Right lobe of liver (tissue), 6 donors: ENCODE measurements around the gene PSKH1. TPM values are rescaled to one million over a fixed set of nuclear protein-coding genes. Genes with fewer than 3 reads are reported as not detected.

ENCODE experiments used
- ATAC-seq, 4 donors: fragments of 200-7000 bp; cut with Tn5 transposase; one replicate each; pipeline ENCODE4 v1.9.1; 2020; ENCODE audit warnings: mild to moderate bottlenecking in 4 of 4, moderate library complexity in 4 of 4
- DNase-seq, 3 donors: peaks; one replicate each; pipeline ENCODE4 v3.0.0-alpha.2; 2020
- H3K27ac ChIP-seq, 3 donors: fragments of 200-600 bp; one replicate each; pipeline ENCODE4 v1.8.0; 2022
- H3K27me3 ChIP-seq, 2 donors: fragments of 200-600 bp; one replicate each; pipeline ENCODE4 v1.8.0; 2022
- H3K36me3 ChIP-seq, 4 donors: fragments of 200-600 bp; sonication (generic) in 1 of 4; one replicate each; pipeline versions ENCODE4 v1.5.1 to v1.8.0; 2017 to 2022; ENCODE audit warnings: control low read depth in 1 of 4
- H3K4me1 ChIP-seq, 4 donors: fragments of 200-600 bp; sonication (generic) in 1 of 4; one replicate each; pipeline versions ENCODE4 v1.5.1 to v1.8.0; 2017 to 2022; ENCODE audit warnings: control low read depth in 1 of 4
- H3K4me3 ChIP-seq, 3 donors: fragments of 200-600 bp; one replicate each; pipeline ENCODE4 v1.8.0; 2022
- H3K9me3 ChIP-seq, 4 donors: fragments of 200-600 bp; sonication (generic) in 1 of 4; one replicate each; pipeline versions ENCODE4 v1.5.1 to v1.8.0; 2017 to 2022; ENCODE audit warnings: control low read depth in 1 of 4
- CTCF ChIP-seq, 4 donors: fragments of 200-600 bp in 3 of 4; fragments of 450-650 bp in 1 of 4; IDR thresholded peaks; one replicate each; pipeline versions ENCODE4 v1.5.1 to v1.8.0; 2016 to 2022; ENCODE audit warnings: antibody characterized with exemption in 4 of 4, mild to moderate bottlenecking in 2 of 4
- POLR2A ChIP-seq: fragments of 450-650 bp; IDR thresholded peaks from one replicate; pipeline ENCODE4 v1.6.1; 2017; ENCODE audit warnings: antibody characterized with exemption, mild to moderate bottlenecking
- WGBS: methylation state at CpG from one replicate; pipeline ENCODE4 v1.1.6; 2018; ENCODE audit warnings: low coverage, low lambda C conversion rate; ENCODE audit not compliant: insufficient coverage; ENCODE audit errors: missing lambda C conversion rate; 5-methylcytosine and 5-hydroxymethylcytosine counted together
- intact Hi-C, 2 donors: fragments of 100-400 bp; cut with DNase I; formaldehyde crosslinking; loops; one replicate each; pipeline versions ENCODE4 v1.11.2 to v1.14.1; 2022
- total RNA-seq, 6 experiments: library from RNA; depleted of rRNA in 2 of 6; stranded (reverse); fragments of >200 nt in 2 of 6; fragmentation: NEBNext Ultra II Directional in 3 of 6; extraction: Animal tissue kit (Norgen Biotek cat#: 25700) in 3 of 6; gene quantifications; one replicate each; pipeline versions ENCODE4 v1.1.0 to v1.2.4, GENCODE V29; 2016 to 2023
- donor health status: DM: no; HTN: yes; CAD: no.
- donor health status: DM: no; HTN: no; CAD: no.
- donor health status: DM: no; HTN: no; CAD: no.
- donor health status: DM: no; HTN: yes; CAD: no.
- donor health status: DM: no; HTN: yes; CAD: no.

Gene PSKH1
- total RNA-seq, 6 experiments from 2014 or later = 6.7 to 22.6 (median 13.2) TPM

- H3K9me3 ChIP-seq = no peaks in the 10 kb centered on the region
- intact Hi-C loops = loop anchor here (5.0 to 10.0 kb wide), 3 partner anchors 39 to 101 kb away; partner anchors contain the start of gene NRN1L (in 1 of the 2)
- H3K27ac ChIP-seq = no peak overlapping the region
- no peak for ATAC-seq
- peaks cover 0 to 3% (median 0%) of the 10 kb centered on the region in 4 donors for H3K36me3 ChIP-seq
- no peaks in the 10 kb centered on the region for H3K4me1 ChIP-seq
- no peak for DNase-seq
- TF ChIP-seq CTCF (IDR thresholded peaks at IDR 0.05) (no peak), POLR2A (no peak)
- H3K4me3 ChIP-seq = no peak overlapping the region
- H3K27me3 ChIP-seq = no peaks in the 10 kb centered on the region
- 53% methylated on average over 3 of the region's 13 CpGs for WGBS
These were observed 33.2 kb downstream of the PSKH1 start for GRCh38 chr16:67926181-67926750.

- intact Hi-C loops = loop anchor here (5.0 to 10.0 kb wide), 3 partner anchors 40 to 103 kb away; partner anchors contain the start of gene NRN1L (in 1 of the 2)
These were observed 34.3 kb downstream of the PSKH1 start for GRCh38 chr16:67927131-67927941.

GRCh38 chr16:67928147-67928546, 35.1 kb downstream of the PSKH1 start:
- TF ChIP-seq CTCF (IDR thresholded peaks at IDR 0.05) (no peak), POLR2A (no peak)
- intact Hi-C loops = loop anchor here (5.0 to 10.0 kb wide), 3 partner anchors 41 to 103 kb away; partner anchors contain the start of gene NRN1L (in 1 of the 2)
- Histone ChIP-seq H3K4me3 (no peak overlapping the region), H3K36me3 (peaks cover 0 to 3% (median 0%) of the 10 kb centered on the region in 4 donors), H3K4me1 (no peaks in the 10 kb centered on the region), H3K27me3 (no peaks in the 10 kb centered on the region), H3K9me3 (no peaks in the 10 kb centered on the region), H3K27ac (no peak overlapping the region)
- peak in 1 of 4 donors; percentile 5 for ATAC-seq
- no CpG with 5 or more reads among the region's 7 CpGs for WGBS
- DNase-seq = no peak

More at GRCh38 chr16:67927131-67927941, 34.3 kb downstream of the PSKH1 start:
- Histone ChIP-seq H3K4me3 (no peak overlapping the region), H3K27ac (no peak overlapping the region), H3K27me3 (no peaks in the 10 kb centered on the region), H3K4me1 (no peaks in the 10 kb centered on the region), H3K9me3 (no peaks in the 10 kb centered on the region), H3K36me3 (peaks cover 0 to 3% (median 0%) of the 10 kb centered on the region in 4 donors)
- TF ChIP-seq POLR2A = no peak
- no peak for TF ChIP-seq CTCF (IDR thresholded peaks at IDR 0.05)
- 88% methylated on average over 13 of the region's 22 CpGs for WGBS
- ATAC-seq (no peak), DNase-seq (no peak)

GRCh38 chr16:67928561-67929364, 35.7 kb downstream of the PSKH1 start:
- H3K27me3 ChIP-seq = no peaks in the 10 kb centered on the region
- intact Hi-C loops = loop anchor here (5.0 to 10.0 kb wide), 3 partner anchors 41 to 104 kb away; partner anchors contain the start of gene NRN1L (in 1 of the 2)
- no peak overlapping the region for H3K4me3 ChIP-seq
- ATAC-seq = peak; percentile 81 to 88 (median 84)
- H3K27ac ChIP-seq = no peak overlapping the region
- WGBS = 30% methylated on average over 7 of the region's 16 CpGs
- TF ChIP-seq POLR2A (no peak), CTCF (IDR thresholded peaks at IDR 0.05) (peak; percentile 83 to 91 (median 88))
- no peaks in the 10 kb centered on the region for H3K4me1 ChIP-seq
- no peaks in the 10 kb centered on the region for H3K9me3 ChIP-seq
- peaks cover 0 to 3% (median 0%) of the 10 kb centered on the region in 4 donors for H3K36me3 ChIP-seq
- DNase-seq = peak; percentile 76 to 83 (median 77)
